ENCODE measurements around the gene INTS6.
"Not testable (repeated sequence)": the region's sequence is repeated elsewhere in the genome, so short reads cannot be mapped to it uniquely, and the experiment has no call there.

The INTS6 gene

DNA sequence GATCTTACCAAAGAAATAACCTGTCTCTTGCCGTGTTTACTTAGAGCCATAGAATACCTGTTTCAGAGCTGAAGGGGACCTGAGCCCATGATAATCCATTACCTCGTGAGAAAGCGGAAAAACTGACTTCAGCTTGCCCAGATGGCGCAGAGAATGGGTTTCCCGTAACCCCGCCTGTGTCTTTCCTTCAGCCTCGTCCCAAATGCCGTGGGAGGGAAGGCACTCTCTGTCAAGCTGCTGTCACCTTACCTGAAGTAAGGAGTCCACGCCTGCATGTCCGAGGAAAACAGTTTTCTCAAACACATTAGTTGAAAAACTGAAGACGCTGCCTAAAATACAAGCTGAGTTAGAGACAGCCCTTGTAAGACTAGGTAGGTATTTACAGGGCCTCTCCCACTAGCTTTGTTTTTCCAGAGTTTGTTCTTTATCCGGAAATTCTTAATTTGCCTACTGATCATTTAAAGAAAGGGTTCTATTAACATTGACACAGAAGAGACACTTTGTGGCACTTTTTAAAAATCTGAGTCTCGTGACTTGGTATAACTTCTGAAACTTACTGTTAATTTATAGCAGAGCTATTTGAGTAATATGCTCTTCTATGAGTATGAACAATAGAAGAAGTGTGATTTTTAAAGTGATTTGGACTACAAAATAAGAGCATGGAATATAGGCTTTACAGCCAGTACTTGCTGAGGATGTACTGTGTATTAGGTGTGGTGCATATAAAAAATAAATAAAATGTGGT lies 1.3 kb upstream of the INTS6 start:
- peak; percentile 25 for DNase-seq (ENCODE audit: low spot score)

- peak; percentile 68 for DNase-seq (ENCODE audit: low spot score)
These were observed 547 bp upstream of the INTS6 start for GRCh38 chr13:51453207-51453958.

- peak; percentile 38 for DNase-seq (ENCODE audit: low spot score)
These were observed 1.1 kb downstream of the INTS6 start for GRCh38 chr13:51451467-51452360.

DNA sequence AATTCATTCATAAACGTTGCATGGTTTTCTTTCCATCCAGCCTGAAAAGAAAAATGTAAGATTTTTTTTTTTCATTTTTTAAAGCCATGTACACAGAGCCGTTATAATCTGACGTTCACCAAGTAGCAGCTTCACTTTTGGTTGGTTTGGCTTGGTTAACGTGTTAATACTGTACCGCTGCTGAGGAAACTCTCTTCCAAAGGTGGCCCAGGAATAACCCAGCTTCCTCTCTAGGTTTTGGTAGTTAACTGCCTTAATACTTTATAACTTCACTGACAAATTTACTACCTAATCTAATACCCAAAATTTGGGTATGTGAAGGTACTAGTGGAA lies 1.7 kb downstream of the INTS6 start:
- DNase-seq (ENCODE audit: low spot score), result no peak

DNA sequence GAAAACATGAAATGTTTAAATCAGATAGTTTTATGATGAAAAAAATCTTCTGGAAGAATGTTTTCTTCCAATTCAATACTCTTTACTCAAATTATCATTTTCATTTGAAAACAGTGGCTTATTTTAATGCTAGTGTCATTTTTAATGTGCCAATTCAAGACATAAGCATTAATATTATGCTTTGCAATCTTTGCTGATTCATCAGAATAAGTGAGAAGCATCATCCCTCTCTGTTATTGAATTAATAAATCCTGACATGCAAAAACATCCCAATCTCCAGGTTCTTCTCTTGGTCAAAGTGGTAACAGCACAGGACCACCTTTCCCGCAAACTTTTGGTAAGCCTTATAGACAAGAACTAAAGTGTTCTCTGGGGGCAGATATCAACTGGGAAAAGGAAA lies 3.8 kb downstream of the INTS6 start:
- DNase-seq (ENCODE audit: low spot score), result no peak

DNA sequence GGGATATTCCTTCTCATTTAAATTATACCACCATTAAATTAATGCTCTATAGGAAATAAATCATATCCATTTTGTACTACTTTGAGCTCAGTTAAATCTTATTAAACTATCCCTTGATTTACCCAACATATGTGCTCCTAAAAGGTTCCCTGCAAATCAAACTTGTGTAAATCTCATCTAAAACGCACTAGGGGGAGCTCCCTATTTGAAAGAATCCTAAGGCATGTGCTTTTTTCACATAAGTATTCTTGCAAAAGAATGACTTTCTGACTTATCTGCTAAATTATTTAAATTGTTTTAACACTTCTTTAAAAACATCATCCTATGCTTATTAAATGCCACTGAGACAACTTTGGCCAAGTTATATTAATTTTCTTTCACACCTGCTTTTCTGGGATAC lies 7.9 kb downstream of the INTS6 start:
- DNase-seq (ENCODE audit: low spot score), result no peak

DNA sequence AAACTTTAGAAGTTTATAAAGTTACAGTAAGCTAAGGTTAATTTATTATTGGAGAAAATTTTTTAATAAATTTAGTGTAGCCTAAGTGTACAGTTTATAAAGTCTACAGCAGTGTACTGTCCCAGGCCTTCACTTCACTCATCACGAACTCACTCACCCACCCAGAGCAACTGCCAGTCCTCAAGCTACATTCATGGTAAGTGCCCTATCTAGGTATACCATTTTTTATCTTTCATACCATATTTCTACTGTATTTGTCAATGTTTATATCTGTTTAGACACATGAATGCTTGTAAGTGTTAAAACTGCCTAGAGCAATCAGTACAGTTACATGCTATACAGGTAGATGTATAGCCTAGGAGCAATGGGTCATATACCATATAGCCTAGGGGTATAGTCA lies 12.5 kb downstream of the INTS6 start:
- no peak for DNase-seq (ENCODE audit: low spot score)

GRCh38 chr13:51437550-51438127 lies 15.2 kb downstream of the INTS6 start:
- no peak for DNase-seq (ENCODE audit: low spot score)

GRCh38 chr13:51435002-51435578 lies 17.7 kb downstream of the INTS6 start:
- DNase-seq (ENCODE audit: low spot score), result no peak

- DNase-seq (ENCODE audit: low spot score), result no peak
These were observed 20.3 kb downstream of the INTS6 start for GRCh38 chr13:51432576-51432975.

- DNase-seq (ENCODE audit: low spot score), result no peak
These were observed 25.9 kb downstream of the INTS6 start for GRCh38 chr13:51426982-51427381.

DNA sequence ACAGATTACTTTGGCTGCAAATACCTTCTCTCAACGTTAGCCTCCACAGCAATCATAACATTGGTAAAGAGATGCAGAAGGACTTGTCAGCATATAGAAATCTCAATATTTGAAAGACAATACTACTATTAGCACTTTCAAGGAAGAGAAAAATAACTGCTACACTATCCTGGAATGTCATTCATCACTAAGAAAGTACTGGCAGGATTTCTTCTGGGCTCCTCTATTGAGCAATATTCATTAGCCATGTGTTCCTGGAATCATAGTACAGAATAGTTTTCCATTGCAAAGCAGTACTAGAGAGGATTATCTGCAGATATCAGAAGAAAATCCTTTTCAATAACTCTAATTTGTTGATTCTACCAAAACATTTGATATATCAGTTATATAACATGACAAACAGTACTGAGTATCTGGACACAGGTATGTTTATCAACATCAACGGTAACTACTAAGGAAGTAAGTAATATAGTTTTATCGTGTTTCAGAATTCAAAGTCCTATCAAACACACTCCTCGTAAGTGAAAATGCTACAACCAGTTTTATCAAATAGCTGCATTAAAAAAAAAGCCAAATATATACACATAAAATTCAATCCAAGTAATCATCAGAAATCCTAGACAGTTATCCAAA lies 27.3 kb downstream of the INTS6 start:
- DNase-seq (ENCODE audit: low spot score), result no peak

DNA sequence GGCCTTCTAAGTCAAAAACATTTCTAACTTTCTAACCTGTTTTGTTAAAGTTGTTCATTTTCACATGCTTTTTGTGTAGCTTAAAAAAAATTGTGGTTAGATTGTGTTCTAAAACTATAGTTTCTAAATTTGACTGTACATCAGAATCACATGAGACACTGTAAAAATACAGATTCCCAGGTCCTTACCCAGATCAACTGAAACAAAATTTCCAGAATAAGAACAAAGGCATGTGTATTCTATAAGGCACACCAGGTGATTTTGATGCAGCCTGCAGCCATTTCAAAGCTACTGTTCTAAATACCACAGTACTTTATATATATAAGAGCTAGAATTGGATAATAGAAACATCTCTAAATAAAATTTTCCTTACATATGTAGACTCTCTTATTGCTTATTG lies 29.1 kb downstream of the INTS6 start:
- DNase-seq (ENCODE audit: low spot score), result no peak

DNA sequence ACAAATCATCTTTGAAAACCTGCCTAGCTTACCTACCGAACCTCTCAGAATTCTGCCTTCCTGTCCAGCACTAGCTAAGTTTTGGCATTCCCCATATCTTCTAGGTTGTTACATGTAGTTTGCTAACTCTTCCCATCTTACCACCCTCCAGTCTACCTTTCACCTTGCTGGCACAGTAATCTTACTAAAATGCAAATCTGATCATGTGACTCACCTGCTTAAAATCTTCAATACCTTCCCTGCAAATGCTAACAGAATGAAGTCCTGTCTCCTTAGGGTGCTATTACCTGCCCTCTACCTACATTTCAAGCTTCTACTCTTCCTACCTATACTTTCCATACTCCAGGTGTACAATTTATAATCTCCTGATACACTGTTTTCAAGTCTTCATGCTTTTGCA lies 30.4 kb downstream of the INTS6 start:
- no peak for DNase-seq (ENCODE audit: low spot score)

DNA sequence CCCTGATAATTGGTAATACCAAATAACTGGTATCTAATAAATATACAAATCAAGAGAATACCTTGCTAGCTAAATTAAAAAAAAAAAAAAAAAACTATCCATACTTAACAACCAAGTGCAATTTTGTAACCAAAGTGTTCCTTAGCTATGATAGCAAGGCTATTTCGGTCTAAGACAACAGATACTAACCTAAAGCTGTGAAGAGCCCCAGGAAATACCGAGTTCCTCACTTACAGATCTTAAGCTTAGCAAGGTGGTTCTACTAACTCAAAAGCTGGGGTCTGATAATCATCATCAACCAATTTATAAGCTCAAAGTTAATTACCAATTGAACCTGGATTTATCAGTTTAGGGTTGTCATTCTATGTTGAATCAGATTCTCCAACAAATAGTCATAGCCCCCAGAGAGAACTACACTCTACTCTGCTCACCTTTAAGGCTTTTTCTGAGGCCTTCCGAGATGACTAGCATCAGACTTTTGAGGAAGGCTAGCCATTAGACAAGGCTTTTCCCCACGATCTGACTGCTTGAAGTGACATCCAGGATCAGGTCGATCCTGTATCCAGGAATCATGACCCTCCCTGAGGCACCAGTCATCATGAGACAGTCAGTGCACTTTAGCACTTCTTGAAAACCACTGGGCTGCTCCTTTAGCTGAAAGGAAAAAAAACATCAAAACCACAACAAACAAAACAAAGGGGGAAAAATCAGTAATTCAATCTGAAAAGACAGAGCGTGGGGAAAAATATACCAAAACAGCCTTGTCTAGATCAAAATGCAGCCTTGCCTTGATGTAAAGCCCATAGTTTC lies 31.9 kb downstream of the INTS6 start:
- DNase-seq (ENCODE audit: low spot score), result no peak

GRCh38 chr13:51419001-51419636 lies 33.7 kb downstream of the INTS6 start:
- no peak for DNase-seq (ENCODE audit: low spot score)

GRCh38 chr13:51417716-51418115 lies 35.1 kb downstream of the INTS6 start:
- DNase-seq (ENCODE audit: low spot score), result no peak

- DNase-seq (ENCODE audit: low spot score), result no peak
These were observed 36.7 kb downstream of the INTS6 start for GRCh38 chr13:51416107-51416506.

DNA sequence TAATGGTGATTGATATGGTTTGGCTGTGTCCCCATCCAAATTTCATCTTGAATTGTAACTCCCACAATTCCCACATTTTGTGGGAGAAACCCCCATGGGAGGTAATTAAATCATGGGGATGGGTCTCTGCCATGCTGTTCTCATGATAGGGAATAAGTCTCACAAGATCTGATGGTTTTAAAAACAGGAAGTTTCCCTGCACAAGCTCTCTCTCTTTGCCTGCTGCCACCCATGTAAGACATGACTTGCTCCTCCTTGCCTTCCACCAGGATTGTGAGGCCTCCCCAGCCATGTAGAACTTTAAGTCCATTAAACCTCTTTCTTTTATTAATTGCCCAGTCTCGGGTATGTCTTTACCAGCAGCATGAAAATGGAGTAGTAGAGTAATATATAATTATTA lies 37.5 kb downstream of the INTS6 start:
- not testable (repeated sequence) for DNase-seq (ENCODE audit: low spot score)

DNA sequence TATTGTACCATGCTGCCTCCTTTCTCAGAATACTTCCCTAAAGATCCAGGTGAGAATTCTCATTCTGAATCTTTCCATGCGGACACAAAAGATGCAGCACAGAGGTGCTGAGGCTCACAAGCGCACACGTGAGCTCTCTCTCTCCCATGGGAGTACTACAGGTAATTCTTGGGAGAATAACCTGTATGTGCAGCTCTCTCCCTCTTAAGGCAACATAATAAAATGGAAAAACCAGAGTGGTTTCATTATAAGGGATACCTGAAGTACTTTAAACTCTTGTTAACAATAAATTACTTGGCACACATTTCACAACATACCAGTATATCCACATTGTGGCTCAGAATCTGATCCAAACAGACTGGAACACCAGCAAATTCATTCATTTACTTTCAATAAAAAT lies 40.4 kb downstream of the INTS6 start:
- no peak for DNase-seq (ENCODE audit: low spot score)
